ENCODE results near the gene CES3.

- TF ChIP-seq, protein P1, sequence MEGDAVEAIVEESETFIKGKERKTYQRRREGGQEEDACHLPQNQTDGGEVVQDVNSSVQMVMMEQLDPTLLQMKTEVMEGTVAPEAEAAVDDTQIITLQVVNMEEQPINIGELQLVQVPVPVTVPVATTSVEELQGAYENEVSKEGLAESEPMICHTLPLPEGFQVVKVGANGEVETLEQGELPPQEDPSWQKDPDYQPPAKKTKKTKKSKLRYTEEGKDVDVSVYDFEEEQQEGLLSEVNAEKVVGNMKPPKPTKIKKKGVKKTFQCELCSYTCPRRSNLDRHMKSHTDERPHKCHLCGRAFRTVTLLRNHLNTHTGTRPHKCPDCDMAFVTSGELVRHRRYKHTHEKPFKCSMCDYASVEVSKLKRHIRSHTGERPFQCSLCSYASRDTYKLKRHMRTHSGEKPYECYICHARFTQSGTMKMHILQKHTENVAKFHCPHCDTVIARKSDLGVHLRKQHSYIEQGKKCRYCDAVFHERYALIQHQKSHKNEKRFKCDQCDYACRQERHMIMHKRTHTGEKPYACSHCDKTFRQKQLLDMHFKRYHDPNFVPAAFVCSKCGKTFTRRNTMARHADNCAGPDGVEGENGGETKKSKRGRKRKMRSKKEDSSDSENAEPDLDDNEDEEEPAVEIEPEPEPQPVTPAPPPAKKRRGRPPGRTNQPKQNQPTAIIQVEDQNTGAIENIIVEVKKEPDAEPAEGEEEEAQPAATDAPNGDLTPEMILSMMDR (IDR thresholded peaks at IDR 0.05; ENCODE audit: extremely low read depth in 1 of 2, insufficient read depth in 1 of 2, low read depth in 1 of 2, low read length in 2 of 2), result no peak
- no peak for TF ChIP-seq EZH2 (IDR thresholded peaks at IDR 0.05; ENCODE audit: borderline replicate concordance, low read depth, low read length, severe bottlenecking)
- TF ChIP-seq JUN (IDR thresholded peaks at IDR 0.05; ENCODE audit: borderline replicate concordance, insufficient read depth, insufficient read length, low read depth), result no peak
- TF ChIP-seq, protein P2, sequence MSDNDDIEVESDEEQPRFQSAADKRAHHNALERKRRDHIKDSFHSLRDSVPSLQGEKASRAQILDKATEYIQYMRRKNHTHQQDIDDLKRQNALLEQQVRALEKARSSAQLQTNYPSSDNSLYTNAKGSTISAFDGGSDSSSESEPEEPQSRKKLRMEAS (IDR thresholded peaks at IDR 0.05; ENCODE audit: insufficient read depth, insufficient read length), result no peak
- no peak for TF ChIP-seq POLR2A (IDR thresholded peaks at IDR 0.05; ENCODE audit: low read depth, low read length)
Observed at GRCh38 chr16:66920924-66921680, 40.0 kb upstream of the CES3 start.

All from endothelial cell of umbilical vein (primary cell).